Fibroblast of lung (primary cell): ENCODE measurements around the gene RIN3. TPM values are rescaled to one million over a fixed set of nuclear protein-coding genes. Genes with fewer than 3 reads are reported as not detected.
A peak's percentile ranks its signal among the peaks of the same experiment; 100 is the strongest.

ENCODE experiments used
- DNase-seq, 2 donors: peaks; one replicate each; pipeline versions ENCODE4 v3.0.0 to v3.0.0-alpha.2; 2010; ENCODE audit warnings: low read depth in 2 of 2
- H2AFZ ChIP-seq: 2 replicates; pipeline ENCODE4 v1.5.1; 2012; ENCODE audit warnings: low read length, control low read depth, inconsistent platforms
- H3K27ac ChIP-seq: 2 replicates; pipeline ENCODE4 v1.5.1; 2011; ENCODE audit warnings: low read length, control low read depth; ENCODE audit not compliant: insufficient read depth
- H3K27me3 ChIP-seq: 2 replicates; pipeline ENCODE4 v1.5.1; 2011; ENCODE audit warnings: mild to moderate bottlenecking, low read length; ENCODE audit not compliant: control insufficient read depth, insufficient read depth
- H3K36me3 ChIP-seq: 2 replicates; pipeline ENCODE4 v1.5.1; 2011; ENCODE audit warnings: low read length; ENCODE audit not compliant: control insufficient read depth, insufficient read depth
- H3K4me1 ChIP-seq: 2 replicates; pipeline ENCODE4 v1.5.1; 2011; ENCODE audit warnings: low read length; ENCODE audit not compliant: control insufficient read depth, insufficient read depth; ENCODE audit errors: extremely low read depth
- H3K4me2 ChIP-seq: 2 replicates; pipeline ENCODE4 v1.5.1; 2011; ENCODE audit warnings: low read length, control low read depth; ENCODE audit not compliant: insufficient read depth; ENCODE audit errors: extremely low read depth
- H3K4me3 ChIP-seq, 4 experiments: fragments of 200-600 bp in 1 of 4; sonication (generic) in 1 of 4; replicated peaks in 1 of 4; 2 replicates each; pipeline ENCODE4 v1.5.1; 2011 to 2016; ENCODE audit warnings: low read length in 4 of 4, low read depth in 3 of 4, mild to moderate bottlenecking in 3 of 4, control low read depth in 2 of 4, inconsistent platforms in 1 of 4, mixed read lengths in 1 of 4; ENCODE audit not compliant: insufficient read depth in 1 of 4; ENCODE audit errors: control extremely low read depth in 1 of 4
- H3K79me2 ChIP-seq: 2 replicates; pipeline ENCODE4 v1.5.1; 2012; ENCODE audit warnings: mild to moderate bottlenecking, low read length, inconsistent platforms; ENCODE audit not compliant: control insufficient read depth, insufficient read depth
- H3K9ac ChIP-seq: 2 replicates; pipeline ENCODE4 v1.5.1; 2011; ENCODE audit warnings: mild to moderate bottlenecking, low read length, control low read depth; ENCODE audit not compliant: insufficient read depth
- H3K9me3 ChIP-seq: 2 replicates; pipeline ENCODE4 v1.5.1; 2012; ENCODE audit warnings: low read depth, low read length; ENCODE audit not compliant: control insufficient read depth, insufficient read depth
- H4K20me1 ChIP-seq: 2 replicates; pipeline ENCODE4 v1.5.1; 2011; ENCODE audit warnings: low read length; ENCODE audit not compliant: control insufficient read depth, insufficient read depth; ENCODE audit errors: extremely low read depth
- CTCF ChIP-seq, 2 donors: IDR thresholded peaks in 1 of 2; conservative IDR thresholded peaks in 1 of 2; 1 replicate in 1 of 2; 2 replicates in 1 of 2; pipeline ENCODE4 v1.5.1; 2011 to 2012; ENCODE audit warnings: low read length in 2 of 2, control low read depth in 1 of 2, inconsistent platforms in 1 of 2, low read depth in 1 of 2, mild to moderate bottlenecking in 1 of 2
- EZH2 ChIP-seq: IDR thresholded peaks from 2 replicates; pipeline ENCODE4 v1.5.1; 2012; ENCODE audit warnings: low read length, control low read depth, mild to moderate bottlenecking; ENCODE audit errors: missing control alignments
- polyA plus RNA-seq, 2 donors: library from polyadenylated mRNA; depleted of rRNA in 1 of 2; stranded (reverse) in 1 of 2; unstranded in 1 of 2; fragments of >200 nt; gene quantifications; 2 replicates each; pipeline ENCODE4 v1.2.1, GENCODE V29; 2011 to 2012; ENCODE audit warnings: missing spikeins in 1 of 2
- total RNA-seq: library from RNA; depleted of rRNA; stranded (reverse); fragments of >200 nt; gene quantifications from 2 replicates; pipeline ENCODE4 v1.2.1, GENCODE V29; 2014

Gene RIN3
- total and polyA plus RNA-seq, 2 donors (not counting 1 experiment from before 2014, with no cell fraction given) = 8.9 to 9.2 TPM

DNA sequence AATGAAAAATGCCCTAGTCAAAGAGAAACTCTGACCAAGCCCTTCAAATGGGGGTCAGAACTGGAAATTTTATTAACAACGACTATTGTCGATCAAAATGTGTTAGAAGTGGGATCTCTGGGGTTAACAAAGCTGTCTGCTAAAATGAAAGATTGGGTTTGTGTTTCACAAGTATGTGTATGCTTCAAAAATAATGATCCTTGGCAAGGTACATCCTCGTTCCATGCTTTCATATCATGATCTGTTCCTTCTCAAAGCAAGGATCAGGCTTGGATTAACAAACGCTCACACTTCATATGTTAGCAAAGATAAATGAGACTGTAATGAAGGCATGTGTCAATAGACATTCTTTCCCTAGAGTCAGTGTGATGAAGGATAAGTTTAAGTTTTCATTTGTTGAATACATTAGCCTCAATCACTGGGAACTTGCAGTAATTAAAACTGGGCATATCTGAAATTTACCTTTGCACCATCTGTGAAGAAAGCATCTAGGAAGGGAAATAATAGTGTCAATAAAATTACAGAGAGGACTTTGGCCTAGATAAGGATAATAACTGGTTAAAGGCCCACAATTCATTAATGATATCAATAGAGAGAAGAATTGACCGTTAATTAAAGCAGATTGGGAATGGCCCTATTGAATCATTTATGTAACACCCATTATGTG, 91.8 kb downstream of the RIN3 start:
- Histone ChIP-seq H3K4me3 (no peak overlapping the region), H3K36me3 (no peaks in the 10 kb centered on the region), H3K9me3 (no peaks in the 10 kb centered on the region), H3K27me3 (no peaks in the 10 kb centered on the region), H3K4me1 (peaks cover 9% of the 10 kb centered on the region), H3K9ac (no peak overlapping the region), H2AFZ (no peak overlapping the region), H3K27ac (no peak overlapping the region), H3K79me2 (peaks cover 1% of the 10 kb centered on the region), H3K4me2 (no peak overlapping the region), H4K20me1 (no peaks in the 10 kb centered on the region)
- DNase-seq = no peak
- no peak for TF ChIP-seq EZH2
- no peak for TF ChIP-seq CTCF (conservative IDR thresholded peaks at IDR 0.05 in 1 of 2, IDR thresholded peaks at IDR 0.05 in 1 of 2; ENCODE audit: low read depth in 1 of 2, low read length in 2 of 2)

DNA sequence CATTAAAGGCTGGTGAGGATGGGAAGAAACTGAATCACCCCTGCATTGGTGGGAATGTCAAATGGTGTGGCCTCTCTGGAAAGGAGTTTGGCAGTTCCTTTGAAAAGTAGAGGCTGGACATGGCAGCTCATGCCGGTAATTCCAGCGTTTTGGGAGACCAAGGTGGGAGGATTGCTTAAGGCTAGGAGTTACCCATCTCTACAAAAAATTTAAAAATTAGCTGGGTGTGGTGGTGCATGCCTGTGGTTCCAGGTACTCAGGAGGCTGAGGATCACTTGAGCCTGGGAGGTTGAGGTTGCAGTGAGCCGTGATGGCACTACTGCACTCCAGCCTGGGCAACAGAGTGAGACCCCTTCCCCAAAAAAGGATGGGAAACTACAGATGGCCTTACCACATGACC, 93.7 kb downstream of the RIN3 start:
- no peaks in the 10 kb centered on the region for H4K20me1 ChIP-seq
- no peak overlapping the region for H2AFZ ChIP-seq
- H3K9me3 ChIP-seq = no peaks in the 10 kb centered on the region
- peak overlapping the region; percentile 44 for H3K27ac ChIP-seq
- no peak overlapping the region for H3K9ac ChIP-seq
- H3K36me3 ChIP-seq = no peaks in the 10 kb centered on the region
- no peak overlapping the region for H3K4me2 ChIP-seq
- peaks cover 2% of the 10 kb centered on the region for H3K4me1 ChIP-seq
- DNase-seq = no peak
- H3K4me3 ChIP-seq = no peak overlapping the region
- no peak for TF ChIP-seq CTCF (conservative IDR thresholded peaks at IDR 0.05 in 1 of 2, IDR thresholded peaks at IDR 0.05 in 1 of 2; ENCODE audit: low read depth in 1 of 2, low read length in 2 of 2)
- no peak for TF ChIP-seq EZH2
- H3K27me3 ChIP-seq = no peaks in the 10 kb centered on the region
- no peaks in the 10 kb centered on the region for H3K79me2 ChIP-seq

- H4K20me1 ChIP-seq = no peaks in the 10 kb centered on the region
- H3K4me1 ChIP-seq = peaks cover 2% of the 10 kb centered on the region
- H3K4me2 ChIP-seq = no peak overlapping the region
- H3K79me2 ChIP-seq = no peaks in the 10 kb centered on the region
- H3K9me3 ChIP-seq = no peaks in the 10 kb centered on the region
- H3K9ac ChIP-seq = no peak overlapping the region
- no peaks in the 10 kb centered on the region for H3K36me3 ChIP-seq
- no peak overlapping the region for H3K4me3 ChIP-seq
- TF ChIP-seq CTCF (conservative IDR thresholded peaks at IDR 0.05 in 1 of 2, IDR thresholded peaks at IDR 0.05 in 1 of 2; ENCODE audit: low read depth in 1 of 2, low read length in 2 of 2) (no peak), EZH2 (no peak)
- H2AFZ ChIP-seq = no peak overlapping the region
- no peaks in the 10 kb centered on the region for H3K27me3 ChIP-seq
- H3K27ac ChIP-seq = peak overlapping the region; percentile 45
- DNase-seq = peak; percentile 66 to 98
Observed at GRCh38 chr14:92607702-92608429, 94.3 kb downstream of the RIN3 start.
